Kidney epithelial cell (primary cell): ENCODE results near the gene PTX4. TPM values are rescaled to one million over a fixed set of nuclear protein-coding genes. Genes with fewer than 3 reads are reported as not detected.

Experiments
- DNase-seq: peaks from one replicate; pipeline ENCODE4 v3.0.0-alpha.2; 2010; ENCODE audit warnings: low read depth
- H3K27me3 ChIP-seq: 2 replicates; pipeline ENCODE4 v1.6.0; 2011; ENCODE audit warnings: low read length; ENCODE audit not compliant: control insufficient read depth, insufficient read depth
- H3K36me3 ChIP-seq: 2 replicates; pipeline ENCODE4 v1.5.1; 2011; ENCODE audit warnings: low read length; ENCODE audit not compliant: control insufficient read depth, insufficient read depth
- H3K4me3 ChIP-seq: 2 replicates; pipeline ENCODE4 v1.5.1; 2011; ENCODE audit warnings: low read depth, mild to moderate bottlenecking, control low read depth, low read length
- total RNA-seq: library from RNA; depleted of rRNA; stranded (reverse); fragments of >200 nt; gene quantifications from 2 replicates; pipeline ENCODE4 v1.2.3, GENCODE V29; 2015
- TF ChIP-seq, protein P1 (sequence below): IDR thresholded peaks from 2 replicates; pipeline ENCODE4 v1.5.1; 2011; ENCODE audit warnings: mild to moderate bottlenecking, moderate library complexity, low read length, control low read depth, inconsistent platforms; ENCODE audit not compliant: insufficient read depth, poor library complexity, severe bottlenecking

Gene PTX4
- total RNA-seq, 1 donor from 2014 or later: not detected

DNA sequence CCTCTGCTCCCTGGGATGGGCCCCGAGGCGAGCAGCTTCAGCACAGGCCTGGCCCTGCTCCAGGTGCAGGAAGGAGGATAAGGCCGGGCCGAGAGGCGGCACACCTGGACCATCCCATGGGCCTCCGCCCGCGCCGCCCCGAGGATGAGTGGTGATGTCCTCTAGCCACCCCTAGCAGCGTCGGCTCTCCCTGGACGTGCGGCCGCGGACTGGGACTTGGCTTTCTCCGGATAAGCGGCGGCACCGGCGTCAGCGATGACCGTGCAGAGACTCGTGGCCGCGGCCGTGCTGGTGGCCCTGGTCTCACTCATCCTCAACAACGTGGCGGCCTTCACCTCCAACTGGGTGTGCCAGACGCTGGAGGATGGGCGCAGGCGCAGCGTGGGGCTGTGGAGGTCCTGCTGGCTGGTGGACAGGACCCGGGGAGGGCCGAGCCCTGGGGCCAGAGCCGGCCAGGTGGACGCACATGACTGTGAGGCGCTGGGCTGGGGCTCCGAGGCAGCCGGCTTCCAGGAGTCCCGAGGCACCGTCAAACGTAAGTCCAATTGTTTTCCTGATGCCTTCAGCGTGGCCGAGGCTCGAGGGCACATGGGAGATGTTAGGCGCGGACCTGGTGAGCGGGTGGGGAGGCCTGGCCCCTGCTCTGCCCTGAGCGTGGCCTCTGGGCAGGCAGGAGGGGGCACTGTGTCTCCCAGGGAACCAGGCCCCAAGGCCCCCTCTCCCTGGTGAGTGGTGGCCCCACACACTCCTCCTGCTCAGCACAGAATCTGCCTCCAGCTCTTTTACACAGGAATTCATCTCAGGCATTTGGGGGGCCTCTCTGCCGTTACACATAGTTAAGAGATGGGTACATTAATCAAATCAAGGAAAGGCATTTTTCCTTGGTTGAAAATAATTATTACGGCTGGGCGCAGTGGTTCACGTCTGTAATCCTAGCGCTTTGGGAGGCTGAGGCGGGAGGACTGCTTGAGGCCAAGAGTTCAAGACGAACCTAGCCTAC lies 45.6 kb upstream of the PTX4 start:
- H3K36me3 ChIP-seq: no peaks in the 10 kb centered on the region
- TF ChIP-seq, protein P1, sequence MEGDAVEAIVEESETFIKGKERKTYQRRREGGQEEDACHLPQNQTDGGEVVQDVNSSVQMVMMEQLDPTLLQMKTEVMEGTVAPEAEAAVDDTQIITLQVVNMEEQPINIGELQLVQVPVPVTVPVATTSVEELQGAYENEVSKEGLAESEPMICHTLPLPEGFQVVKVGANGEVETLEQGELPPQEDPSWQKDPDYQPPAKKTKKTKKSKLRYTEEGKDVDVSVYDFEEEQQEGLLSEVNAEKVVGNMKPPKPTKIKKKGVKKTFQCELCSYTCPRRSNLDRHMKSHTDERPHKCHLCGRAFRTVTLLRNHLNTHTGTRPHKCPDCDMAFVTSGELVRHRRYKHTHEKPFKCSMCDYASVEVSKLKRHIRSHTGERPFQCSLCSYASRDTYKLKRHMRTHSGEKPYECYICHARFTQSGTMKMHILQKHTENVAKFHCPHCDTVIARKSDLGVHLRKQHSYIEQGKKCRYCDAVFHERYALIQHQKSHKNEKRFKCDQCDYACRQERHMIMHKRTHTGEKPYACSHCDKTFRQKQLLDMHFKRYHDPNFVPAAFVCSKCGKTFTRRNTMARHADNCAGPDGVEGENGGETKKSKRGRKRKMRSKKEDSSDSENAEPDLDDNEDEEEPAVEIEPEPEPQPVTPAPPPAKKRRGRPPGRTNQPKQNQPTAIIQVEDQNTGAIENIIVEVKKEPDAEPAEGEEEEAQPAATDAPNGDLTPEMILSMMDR: no peak
- peaks cover 2% of the 10 kb centered on the region for H3K27me3 ChIP-seq
- peak overlapping the region; percentile 14 for H3K4me3 ChIP-seq
- no peak for DNase-seq

DNA sequence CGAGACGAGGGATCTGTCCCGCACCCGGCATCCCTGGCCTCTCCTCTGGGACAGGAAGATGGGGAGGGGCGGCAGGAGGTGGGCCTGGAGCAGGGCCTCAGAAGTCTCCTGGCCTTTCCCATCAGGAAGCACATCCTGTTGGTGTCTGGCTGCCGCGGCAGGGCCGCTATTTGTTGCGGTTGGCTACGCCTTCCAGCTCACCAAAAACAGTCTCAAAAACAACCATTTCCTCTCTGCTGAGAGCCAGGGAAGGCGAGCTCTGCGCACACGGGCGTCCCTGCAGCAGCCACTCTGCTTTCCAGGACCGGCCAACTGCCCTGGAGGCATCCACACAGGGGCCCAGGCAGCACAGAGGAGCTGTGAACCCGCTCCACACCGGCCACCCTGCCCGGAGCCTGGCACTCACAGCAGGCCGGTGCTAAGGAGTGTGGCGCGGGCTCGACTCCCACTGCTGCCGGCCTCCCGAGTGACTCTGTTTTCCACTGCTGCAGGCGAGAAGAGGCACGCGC lies 44.8 kb upstream of the PTX4 start, which contains the start of gene TMEM204:
Gene TMEM204, plus strand, starts transcription at position 224 of the 509 bp plus-strand sequence. CDS start 610 bp downstream, outside the sequence.
- DNase-seq: no peak
- Histone ChIP-seq H3K36me3 (no peaks in the 10 kb centered on the region), H3K4me3 (peak within 1 kb of the TSS; percentile 14)

DNA sequence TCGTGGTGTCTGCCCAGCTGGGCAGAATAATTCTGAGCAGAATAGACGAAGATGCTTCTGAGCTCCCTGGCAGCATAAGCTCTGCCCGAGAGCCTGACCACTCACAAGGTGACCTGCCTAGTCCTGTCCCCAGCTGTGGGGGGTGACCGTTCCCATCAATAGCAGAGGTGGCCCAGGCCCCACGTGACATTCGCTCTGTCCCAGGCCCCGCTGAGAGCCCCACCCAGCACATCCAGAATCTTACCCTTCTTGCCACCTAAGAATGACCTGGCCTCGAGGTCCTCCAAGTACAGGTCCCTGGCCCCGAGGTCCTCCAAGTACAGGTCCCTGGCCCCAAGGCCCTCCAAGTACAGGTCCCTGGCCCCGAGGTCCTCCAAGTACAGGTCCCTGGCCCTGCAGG lies 44.0 kb upstream of the PTX4 start:
- H3K27me3 ChIP-seq: peaks cover 2% of the 10 kb centered on the region
- no peaks in the 10 kb centered on the region for H3K36me3 ChIP-seq
- no peak overlapping the region for H3K4me3 ChIP-seq
- TF ChIP-seq, protein P1: no peak
- DNase-seq: no peak

More for the DNA sequence above, 44.8 kb upstream of the PTX4 start, which contains the start of gene TMEM204:
- H3K27me3 ChIP-seq: peaks cover 2% of the 10 kb centered on the region
- TF ChIP-seq, protein P1: no peak

DNA sequence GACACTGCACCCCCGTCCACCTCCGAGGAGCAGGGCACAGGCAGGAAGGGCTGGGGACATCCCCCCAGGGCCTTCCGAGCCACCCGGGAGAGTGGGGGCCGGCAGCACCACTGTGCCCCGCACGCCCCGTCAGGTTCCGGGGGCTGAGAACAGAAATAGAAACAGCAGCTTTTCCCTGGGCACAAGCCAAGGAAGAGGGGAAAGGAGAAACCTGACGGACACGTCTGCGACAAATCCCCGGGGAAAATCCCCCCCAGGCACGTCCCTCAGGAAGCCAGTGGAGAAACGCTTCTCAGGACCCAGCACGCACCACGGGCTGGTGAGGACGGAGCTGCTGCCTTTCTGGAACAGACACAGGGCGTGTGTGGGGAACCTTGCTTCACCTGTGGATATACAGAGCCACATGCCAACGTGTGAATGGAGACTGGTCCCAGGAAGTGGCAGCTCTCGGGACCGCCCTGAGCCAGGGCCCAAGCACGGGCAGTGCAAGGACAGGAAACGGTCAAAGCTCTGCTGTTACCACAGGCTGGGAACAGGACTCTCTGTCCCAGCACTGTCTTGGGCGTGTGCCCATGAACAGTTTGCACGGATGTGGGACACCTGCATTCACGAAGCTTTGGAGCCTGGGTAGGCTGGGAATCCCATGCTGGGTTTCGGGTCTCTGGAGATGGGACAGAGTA lies 43.5 kb upstream of the PTX4 start:
- DNase-seq: no peak
- TF ChIP-seq, protein P1: no peak
- peaks cover 2% of the 10 kb centered on the region for H3K27me3 ChIP-seq
- H3K4me3 ChIP-seq: no peak overlapping the region
- H3K36me3 ChIP-seq: no peaks in the 10 kb centered on the region

DNA sequence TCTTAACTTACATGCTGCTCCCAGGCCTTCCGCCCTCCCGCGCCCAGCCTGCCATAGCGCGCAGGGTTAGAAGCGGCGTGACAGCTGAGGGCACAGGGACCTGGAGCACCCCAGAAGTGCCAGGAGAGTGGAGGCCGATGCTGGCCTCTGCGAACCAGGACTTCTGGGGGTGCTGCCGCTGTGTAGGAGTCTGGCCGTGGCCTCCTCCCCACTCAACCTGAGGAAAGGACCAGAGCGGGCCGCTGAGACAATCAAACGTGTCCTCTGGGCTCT lies 42.8 kb upstream of the PTX4 start:
- TF ChIP-seq, protein P1: no peak
- Histone ChIP-seq H3K27me3 (peaks cover 2% of the 10 kb centered on the region), H3K4me3 (no peak overlapping the region), H3K36me3 (no peaks in the 10 kb centered on the region)
- DNase-seq: no peak
